Hematopoietic multipotent progenitor cell treated with erythropoietin and hydrocortisone succinate and interleukin-3 and kit ligand, for 6 days (in vitro differentiated cells): Measurements from ENCODE around the gene GPX7.

ENCODE experiments used
- DNase-seq: peaks from one replicate; pipeline ENCODE4 v3.0.0-alpha.2; 2015

The GPX7 gene

GRCh38 chr1:52588535-52588934, 13.6 kb upstream of the GPX7 start:
- no peak for DNase-seq

DNA sequence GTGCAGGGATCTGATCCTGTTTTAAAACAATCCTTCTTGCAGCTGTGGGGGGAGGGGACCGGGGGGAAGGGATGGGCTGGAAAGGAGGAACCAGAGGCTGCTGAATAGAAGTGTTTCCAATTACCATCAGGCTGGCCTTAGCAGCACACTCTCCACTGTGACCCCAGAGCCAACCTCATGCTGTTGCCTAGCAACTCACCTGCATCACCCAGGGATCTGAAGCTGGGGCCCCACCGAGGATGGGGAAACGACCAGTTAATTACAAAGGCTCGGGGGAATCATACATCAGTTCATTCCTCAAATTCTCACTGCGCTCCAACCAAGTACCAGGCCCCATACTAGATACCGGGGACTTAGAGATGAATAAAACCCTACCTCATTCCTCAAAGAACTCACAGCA, 11.9 kb upstream of the GPX7 start:
- no peak for DNase-seq

GRCh38 chr1:52592637-52593323, 9.4 kb upstream of the GPX7 start:
- DNase-seq = no peak

DNA sequence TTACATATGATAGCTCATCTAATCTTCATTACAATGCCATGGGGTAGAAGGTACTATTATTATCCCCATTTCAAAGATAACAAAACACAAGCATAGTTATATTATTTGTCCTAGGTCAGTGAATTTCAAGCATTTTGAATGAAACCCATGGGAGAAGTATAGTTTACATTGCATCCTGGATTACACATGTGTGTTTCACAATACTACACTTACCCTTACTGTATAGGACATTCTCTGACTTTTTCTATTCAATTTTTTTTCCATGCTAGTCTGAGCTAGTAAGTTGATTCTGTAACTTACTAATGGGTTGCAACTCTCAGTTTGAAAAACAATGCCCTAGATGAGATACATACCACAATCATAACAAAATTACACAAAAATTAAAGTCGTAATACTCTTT, 8.7 kb upstream of the GPX7 start:
- DNase-seq = no peak

- DNase-seq = no peak
These were observed 7.1 kb upstream of the GPX7 start for GRCh38 chr1:52595061-52595460.

GRCh38 chr1:52597912-52598311, 4.3 kb upstream of the GPX7 start:
- DNase-seq = no peak

DNA sequence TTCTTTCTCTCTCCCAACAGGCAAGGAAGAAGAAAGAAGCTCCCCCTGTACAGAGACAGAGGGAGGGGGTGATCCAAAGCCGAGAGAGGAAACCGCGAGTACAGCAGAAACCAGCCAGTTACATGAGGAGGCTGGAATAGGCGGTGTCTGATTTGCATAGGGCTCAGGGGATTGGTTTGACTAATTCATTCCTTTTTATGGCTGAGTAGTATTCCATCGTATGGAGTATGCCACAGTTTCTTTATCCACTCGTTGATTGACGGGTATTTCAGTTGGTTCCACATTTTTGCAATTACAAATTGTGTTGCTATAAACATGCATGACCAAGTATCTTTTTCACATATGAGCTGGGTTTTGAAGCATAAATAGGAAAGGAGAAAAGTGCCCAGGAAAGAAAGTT, 3.4 kb upstream of the GPX7 start:
- no peak for DNase-seq

GRCh38 chr1:52599236-52599635, 2.9 kb upstream of the GPX7 start:
- no peak for DNase-seq

GRCh38 chr1:52600533-52601179, 1.5 kb upstream of the GPX7 start:
- no peak for DNase-seq

DNA sequence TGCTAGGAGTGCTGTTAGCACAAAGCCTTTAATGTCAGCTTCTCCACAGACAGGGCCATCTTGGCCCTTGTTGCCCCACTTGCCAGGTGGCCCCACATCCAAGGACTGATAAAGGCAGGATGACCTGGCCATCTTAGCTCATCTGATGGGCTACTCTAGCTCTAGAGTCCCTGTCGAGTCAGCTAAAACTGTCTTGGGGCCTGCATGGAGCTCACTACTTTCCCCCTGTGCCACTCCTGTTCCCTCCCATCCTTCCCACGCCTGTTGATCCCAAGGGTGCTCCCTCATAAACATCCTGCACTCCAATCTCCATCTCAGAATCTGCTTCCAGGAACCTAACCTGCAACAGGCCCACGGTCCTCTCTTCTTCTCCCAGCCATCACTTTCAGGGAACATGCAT, 652 bp upstream of the GPX7 start:
- no peak for DNase-seq

- no peak for DNase-seq
These were observed 857 bp downstream of the GPX7 start for GRCh38 chr1:52602856-52603600.

DNA sequence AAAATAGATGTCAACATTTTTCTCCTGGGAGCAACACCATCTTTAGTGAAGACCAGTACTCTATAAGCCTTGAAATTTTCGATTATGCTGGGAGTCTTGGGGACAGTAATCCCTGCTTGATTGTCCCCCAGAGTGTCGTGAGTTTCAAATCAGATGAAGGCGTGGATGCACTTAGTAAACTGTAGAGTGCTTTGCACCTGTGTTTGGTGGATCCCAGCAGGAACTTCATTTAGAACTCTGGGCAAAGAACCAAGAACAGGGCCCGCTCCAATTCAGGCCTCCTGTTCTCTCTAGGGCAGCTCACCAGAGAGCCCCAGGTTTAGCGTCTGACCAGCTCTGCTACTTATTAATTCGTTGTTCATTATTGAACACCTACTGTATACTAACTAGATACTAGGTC, 1.5 kb downstream of the GPX7 start:
- DNase-seq = no peak

DNA sequence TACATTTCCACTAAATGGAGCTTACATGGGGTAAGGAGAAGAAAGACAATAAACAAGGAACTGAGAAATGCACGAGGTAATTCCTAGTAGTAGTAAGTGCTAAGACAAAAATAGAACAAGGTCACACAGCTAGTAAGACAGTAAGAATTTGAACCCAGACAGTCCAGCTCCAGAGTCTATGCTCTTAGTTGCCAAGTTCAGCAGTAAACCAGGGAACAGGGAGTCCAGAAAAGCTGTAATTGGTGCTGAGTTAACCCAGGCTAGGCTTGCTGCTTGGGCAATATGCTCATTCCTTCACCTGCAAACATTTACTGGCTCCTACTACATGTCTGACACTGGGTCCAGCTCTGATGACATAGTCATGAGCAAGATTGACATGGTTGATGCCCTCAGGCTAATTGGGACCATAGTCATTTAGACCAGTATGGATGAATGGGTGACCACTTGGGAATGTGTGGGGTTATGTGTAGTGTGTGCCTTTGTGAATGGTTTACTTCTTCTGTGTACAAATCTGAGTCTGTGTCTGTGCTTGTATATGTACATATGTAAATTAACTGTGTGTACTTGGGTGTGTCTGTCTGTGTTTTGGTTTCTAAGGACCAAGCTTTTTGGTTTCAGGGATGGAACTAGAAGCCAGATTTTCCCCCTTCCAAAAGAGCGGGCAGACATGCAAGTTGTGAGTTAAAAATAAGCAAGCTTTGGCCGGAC, 2.0 kb downstream of the GPX7 start:
- no peak for DNase-seq

GRCh38 chr1:52613636-52614373, 11.6 kb downstream of the GPX7 start:
- peak; percentile 90 for DNase-seq

DNA sequence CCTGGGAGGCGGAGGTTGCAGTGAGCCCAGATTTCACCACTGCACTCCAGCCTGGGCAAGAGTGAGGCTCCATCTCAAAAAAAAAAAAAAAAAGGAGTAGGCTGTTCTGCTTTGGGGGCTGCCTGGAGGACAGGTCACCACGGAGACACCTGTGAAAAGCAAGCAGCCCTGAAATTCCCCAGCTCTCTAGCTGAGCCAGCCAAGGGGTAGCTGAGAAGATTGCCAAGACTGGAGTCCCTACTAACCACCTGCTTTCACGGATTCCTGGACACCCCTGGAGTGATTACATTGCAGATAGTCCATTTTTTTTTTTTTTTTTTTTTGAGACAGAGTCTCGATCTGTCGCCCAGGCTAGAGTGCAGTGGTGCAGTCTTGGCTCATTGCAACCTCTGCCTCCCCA, 12.5 kb downstream of the GPX7 start:
- DNase-seq = no peak

DNA sequence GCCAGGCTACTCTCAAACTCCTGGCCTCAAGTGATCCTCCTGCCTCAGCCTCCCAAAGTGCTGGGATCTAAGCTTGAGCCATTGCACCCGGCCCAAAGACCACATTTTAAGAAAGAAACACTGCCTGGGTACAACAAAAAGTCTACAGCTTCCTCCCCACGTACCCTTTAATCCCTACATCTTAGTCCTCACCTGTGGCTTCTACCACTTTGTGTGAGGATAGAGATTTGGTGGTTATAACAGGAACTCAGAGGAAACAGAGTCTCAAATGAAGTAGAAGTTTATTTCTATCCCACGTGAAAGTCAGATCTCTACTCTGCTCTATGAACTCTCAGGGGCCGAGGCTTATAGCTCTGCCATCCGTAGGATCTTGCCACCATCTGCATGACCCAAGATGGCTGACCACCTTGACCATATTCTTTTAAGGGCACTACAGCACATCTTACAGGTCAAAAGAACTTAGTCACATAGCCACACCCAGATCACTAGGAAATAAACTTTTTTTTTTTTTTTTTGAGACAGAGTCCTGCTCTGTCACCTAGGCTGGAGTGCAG, 13.4 kb downstream of the GPX7 start:
- no peak for DNase-seq

GRCh38 chr1:52621950-52622349, 19.8 kb downstream of the GPX7 start:
- DNase-seq = no peak

DNA sequence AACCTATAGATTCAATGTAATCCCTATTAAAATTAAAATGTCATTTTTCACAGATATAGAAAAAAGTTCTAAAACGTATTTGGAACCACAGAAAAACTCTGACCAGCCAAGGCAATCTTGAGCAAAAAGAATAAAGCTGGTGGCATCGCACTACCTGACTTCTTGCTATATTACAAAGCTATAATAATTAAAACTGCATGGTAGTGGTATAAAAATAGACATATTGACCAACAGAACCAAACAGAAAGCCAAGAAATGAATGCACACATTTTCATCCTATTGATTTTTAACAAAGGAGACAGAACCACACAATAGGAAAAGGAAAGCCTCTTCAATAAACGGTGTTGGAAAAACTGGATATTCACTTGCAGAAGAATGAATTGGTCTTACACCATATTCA, 21.6 kb downstream of the GPX7 start:
- no peak for DNase-seq

- no peak for DNase-seq
These were observed 24.9 kb downstream of the GPX7 start for GRCh38 chr1:52627028-52627427.

DNA sequence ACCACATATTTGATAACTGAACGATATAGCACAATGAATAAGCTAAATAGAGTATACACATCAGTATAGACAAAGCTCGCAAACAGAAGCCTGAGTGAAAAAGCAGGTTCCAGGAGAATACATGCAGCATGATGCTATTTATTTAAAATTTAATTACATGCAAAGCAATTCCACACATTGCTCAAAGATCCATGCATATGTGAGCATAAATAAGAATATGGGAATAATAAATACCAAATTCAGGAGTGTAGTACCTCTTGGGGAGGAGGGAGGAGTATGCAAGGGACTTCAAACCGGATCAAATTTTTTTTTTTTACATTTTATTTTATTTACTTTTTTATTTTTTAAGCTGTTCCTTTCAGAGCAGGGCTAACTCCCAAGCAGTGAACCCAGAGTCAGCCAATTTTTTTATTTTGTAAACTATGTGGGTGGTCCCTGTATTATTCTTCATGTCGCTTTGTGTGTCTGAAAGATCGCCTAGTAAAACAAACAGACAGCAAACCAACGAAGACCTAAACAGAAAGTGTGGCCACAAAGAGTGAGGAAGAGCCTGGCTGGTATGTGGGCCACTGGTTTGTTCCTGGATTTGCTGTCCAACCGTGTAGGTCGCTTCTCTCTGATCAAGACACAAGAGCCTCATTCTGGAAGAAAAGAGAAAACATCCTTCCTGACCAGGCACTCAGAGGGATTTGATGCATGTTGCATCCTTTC, 26.6 kb downstream of the GPX7 start:
- DNase-seq = no peak

DNA sequence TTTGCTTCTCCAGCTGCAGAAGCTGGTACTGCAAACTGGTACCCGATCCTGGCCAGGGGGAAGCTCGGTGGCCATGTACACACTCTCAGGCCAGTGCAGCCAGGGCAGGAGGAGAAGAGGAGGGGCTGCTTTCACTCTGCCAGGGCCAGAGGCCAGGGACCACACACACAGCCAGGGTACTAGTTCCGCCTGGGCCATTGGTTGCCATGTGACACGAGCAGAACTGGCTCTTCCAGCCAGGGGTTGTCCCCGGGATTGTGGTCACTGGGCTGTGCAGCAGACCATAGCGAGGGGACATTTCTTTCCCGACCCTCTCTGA, 27.1 kb downstream of the GPX7 start:
- DNase-seq = no peak

DNA sequence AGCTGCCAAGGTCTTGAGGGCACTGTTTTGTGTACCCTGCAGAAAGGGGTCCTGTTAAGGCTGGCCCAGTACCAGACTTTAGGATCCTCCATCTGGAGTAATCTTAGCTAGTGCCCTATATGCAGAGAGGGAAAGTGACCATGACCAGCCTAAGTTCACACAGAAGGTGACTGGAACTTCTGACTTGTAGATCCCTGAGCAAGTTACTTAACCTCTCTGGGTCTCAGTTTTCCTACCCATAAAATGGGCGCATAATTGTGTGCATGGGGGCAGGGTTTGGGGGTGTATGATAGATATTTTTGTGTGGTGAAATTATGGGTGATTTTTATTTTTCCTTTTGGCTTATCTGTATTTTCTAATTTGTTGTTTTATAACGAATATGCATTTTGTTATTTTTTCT, 27.5 kb downstream of the GPX7 start:
- DNase-seq = no peak
